SK-N-SH treated with all-trans-retinoic acid at 6 μM for 48 hours (cell line): Measurements from ENCODE around the gene FRK.
"Not testable (repeated sequence)": the region's sequence is repeated elsewhere in the genome, so short reads cannot be mapped to it uniquely, and the experiment has no call there.

Experiments
- ATAC-seq: fragments of 200-7000 bp; cut with Tn5 transposase; 3 replicates; pipeline ENCODE4 v1.9.1; 2020; ENCODE audit warnings: mild to moderate bottlenecking, moderate library complexity
- ARNTL ChIP-seq: fragments of 450-650 bp; formaldehyde crosslinking; IDR thresholded peaks from 2 replicates; pipeline ENCODE4 v1.5.0; 2020; ENCODE audit warnings: low read depth, mild to moderate bottlenecking, moderate library complexity, borderline replicate concordance
- BACH2 ChIP-seq: fragments of 250-450 bp; sonication (Bioruptor Pico); IDR thresholded peaks from 2 replicates; pipeline ENCODE4 v1.9.0; 2021; ENCODE audit warnings: mild to moderate bottlenecking, borderline replicate concordance
- CREB5 ChIP-seq: fragments of 250-450 bp; sonication (Bioruptor Pico); IDR thresholded peaks from 2 replicates; pipeline ENCODE4 v1.5.1; 2020; ENCODE audit warnings: low read depth, mild to moderate bottlenecking, moderate library complexity
- CSDC2 ChIP-seq: fragments of 250-450 bp; sonication (Bioruptor Pico); IDR thresholded peaks from 2 replicates; pipeline ENCODE4 v1.5.0; 2020; ENCODE audit warnings: mild to moderate bottlenecking, moderate library complexity
- CSRNP3 ChIP-seq: fragments of 250-450 bp; sonication (Bioruptor Pico); IDR thresholded peaks from 2 replicates; pipeline ENCODE4 v1.5.1; 2021; ENCODE audit warnings: mild to moderate bottlenecking, moderate library complexity
- ESRRG ChIP-seq: fragments of 250-450 bp; sonication (Bioruptor Pico); IDR thresholded peaks from 2 replicates; pipeline ENCODE4 v1.6.1; 2021; ENCODE audit warnings: mild to moderate bottlenecking
- GLIS3 ChIP-seq: fragments of 250-450 bp; sonication (Bioruptor Pico); IDR thresholded peaks from 2 replicates; pipeline ENCODE4 v1.5.0; 2020; ENCODE audit warnings: mild to moderate bottlenecking, moderate library complexity
- ISL1 ChIP-seq: fragments of 250-450 bp; sonication (Bioruptor Pico); IDR thresholded peaks from 2 replicates; pipeline ENCODE4 v2.1.2; 2022; ENCODE audit warnings: mild to moderate bottlenecking, moderate library complexity
- OSR1 ChIP-seq: fragments of 250-450 bp; sonication (Bioruptor Pico); IDR thresholded peaks from 2 replicates; pipeline ENCODE4 v1.8.0; 2022; ENCODE audit warnings: moderate library complexity, mild to moderate bottlenecking, inconsistent platforms
- POU6F1 ChIP-seq: fragments of 250-450 bp; sonication (Bioruptor Pico); IDR thresholded peaks from 2 replicates; pipeline ENCODE4 v1.8.0; 2021; ENCODE audit warnings: low read depth, mild to moderate bottlenecking, moderate library complexity, borderline replicate concordance
- PPARA ChIP-seq: fragments of 250-450 bp; sonication (Bioruptor Pico); IDR thresholded peaks from 2 replicates; pipeline ENCODE4 v1.5.0; 2020; ENCODE audit warnings: mild to moderate bottlenecking, borderline replicate concordance
- RARB ChIP-seq: fragments of 250-450 bp; sonication (Bioruptor Pico); IDR thresholded peaks from 2 replicates; pipeline ENCODE4 v1.8.0; 2021; ENCODE audit warnings: mild to moderate bottlenecking, moderate library complexity
- SNAI2 ChIP-seq: fragments of 250-450 bp; sonication (Bioruptor Pico); IDR thresholded peaks from 2 replicates; pipeline ENCODE4 v1.5.0; 2020; ENCODE audit warnings: mild to moderate bottlenecking, moderate library complexity
- TCF4 ChIP-seq: fragments of 250-450 bp; sonication (Bioruptor Pico); IDR thresholded peaks from 2 replicates; pipeline ENCODE4 v1.8.0; 2021; ENCODE audit warnings: mild to moderate bottlenecking, moderate library complexity, borderline replicate concordance
- TOX ChIP-seq: fragments of 250-450 bp; sonication (Bioruptor Pico); IDR thresholded peaks from 2 replicates; pipeline ENCODE4 v1.8.0; 2021; ENCODE audit warnings: mild to moderate bottlenecking, moderate library complexity, borderline replicate concordance
- TSHZ2 ChIP-seq: fragments of 250-450 bp; sonication (Bioruptor Pico); IDR thresholded peaks from 2 replicates; pipeline ENCODE4 v1.5.0; 2020; ENCODE audit warnings: mild to moderate bottlenecking, moderate library complexity
- ZC3H10 ChIP-seq: fragments of 250-450 bp; sonication (Bioruptor Pico); IDR thresholded peaks from 2 replicates; pipeline ENCODE4 v1.5.1; 2021; ENCODE audit warnings: mild to moderate bottlenecking, moderate library complexity
- ZFP3 ChIP-seq: fragments of 250-450 bp; sonication (Bioruptor Pico); IDR thresholded peaks from 2 replicates; pipeline ENCODE4 v1.5.0; 2020; ENCODE audit warnings: mild to moderate bottlenecking, moderate library complexity
- ZFP30 ChIP-seq: fragments of 450-650 bp; formaldehyde crosslinking; IDR thresholded peaks from 2 replicates; pipeline ENCODE4 v1.5.0; 2022; ENCODE audit warnings: mild to moderate bottlenecking, moderate library complexity
- ZNF70 ChIP-seq: fragments of 450-650 bp; formaldehyde crosslinking; IDR thresholded peaks from 2 replicates; pipeline ENCODE4 v1.5.0; 2020; ENCODE audit warnings: mild to moderate bottlenecking, moderate library complexity
- ZNF8 ChIP-seq: fragments of 450-650 bp; formaldehyde crosslinking; IDR thresholded peaks from 2 replicates; pipeline ENCODE4 v1.5.0; 2020; ENCODE audit warnings: mild to moderate bottlenecking, moderate library complexity

Gene FRK

GRCh38 chr6:116047173-116047933 lies 13.3 kb downstream of the FRK start:
- no peak for TF ChIP-seq TSHZ2 (CRISPR knock-in tag)
- TF ChIP-seq TOX (CRISPR knock-in tag), result no peak
- no peak for TF ChIP-seq ARNTL (CRISPR knock-in tag)
- no peak for TF ChIP-seq ZFP3 (CRISPR knock-in tag)
- no peak for TF ChIP-seq SNAI2 (CRISPR knock-in tag)
- no peak for TF ChIP-seq RARB
- no peak for TF ChIP-seq GLIS3 (CRISPR knock-in tag)
- TF ChIP-seq OSR1 (CRISPR knock-in tag), result no peak
- no peak for TF ChIP-seq CSRNP3 (CRISPR knock-in tag)
- TF ChIP-seq ISL1 (CRISPR knock-in tag), result no peak
- TF ChIP-seq CREB5 (CRISPR knock-in tag), result no peak
- TF ChIP-seq ZNF8 (CRISPR knock-in tag), result no peak
- TF ChIP-seq POU6F1, result no peak
- TF ChIP-seq CSDC2, result no peak
- no peak for TF ChIP-seq ZC3H10 (CRISPR knock-in tag)
- TF ChIP-seq TCF4, result no peak
- no peak for TF ChIP-seq BACH2 (CRISPR knock-in tag)
- no peak for TF ChIP-seq ZNF70
- no peak for ATAC-seq

- TF ChIP-seq ZFP30, result no peak
- no peak for TF ChIP-seq SNAI2 (CRISPR knock-in tag)
- TF ChIP-seq OSR1 (CRISPR knock-in tag), result no peak
- no peak for TF ChIP-seq ESRRG (CRISPR knock-in tag)
- no peak for TF ChIP-seq TSHZ2 (CRISPR knock-in tag)
- TF ChIP-seq ZNF8 (CRISPR knock-in tag), result no peak
- no peak for TF ChIP-seq RARB
- no peak for TF ChIP-seq ISL1 (CRISPR knock-in tag)
- no peak for TF ChIP-seq PPARA (CRISPR knock-in tag)
- no peak for ATAC-seq
Measured at GRCh38 chr6:116046737-116047136, 14.0 kb downstream of the FRK start.

GRCh38 chr6:116046272-116046671 lies 14.4 kb downstream of the FRK start:
- not testable (repeated sequence) for ATAC-seq
